K562 (cell line): ENCODE data around the gene MYH9. TPM values are rescaled to one million over a fixed set of nuclear protein-coding genes. Genes with fewer than 3 reads are reported as not detected.

Source experiments
- ATAC-seq: fragments of 200-7000 bp; cut with Tn5 transposase; 3 replicates; pipeline ENCODE4 v1.9.1; 2020; ENCODE audit warnings: moderate library complexity
- BruUV-seq: library from RNA; stranded (reverse); fragments of 400-500 nt; replicated peaks from 2 replicates; lab custom pipeline; 2021; lab: Mats Ljungman, UMichigan
- CTCF ChIA-PET: fragments of 300-600 bp; formaldehyde crosslinking; extraction: SDS; loops from one replicate; lab custom pipeline; 2021; ENCODE audit warnings: low intra/inter-chr PET ratio; lab: Yijun Ruan, JAX
- POLR2A ChIA-PET: fragments of 300-600, 350-650 bp; sonication (Branson Sonifier 250); formaldehyde crosslinking; extraction: SDS; loops from one replicate; lab custom pipeline; 2021; ENCODE audit warnings: antibody characterized with exemption, inconsistent platforms; lab: Yijun Ruan, JAX
- DNase-seq, 4 experiments: peaks; one replicate each; pipeline versions ENCODE4 v3.0.0 to v3.0.0-alpha.2; 2011 to 2018; ENCODE audit warnings: low spot score in 3 of 4, mixed read lengths in 3 of 4; ENCODE audit errors: extremely low read depth in 1 of 4
- FAIRE-seq: peaks from 2 replicates; lab custom pipeline; 2011; peaks lifted over from hg19 to GRCh38; lab: Jason Lieb, UNC
- H2AFZ ChIP-seq: 2 replicates; pipeline ENCODE4 v1.6.0; 2011; ENCODE audit warnings: low read depth, low read length, control low read depth, inconsistent platforms
- H3K27ac ChIP-seq: fragments of 200-600 bp; 3 replicates; pipeline ENCODE4 v1.8.0; 2011; ENCODE audit warnings: low read depth, mild to moderate bottlenecking, control low read depth, inconsistent platforms, low read length, moderate library complexity, mixed read lengths; ENCODE audit errors: extremely low read depth
- H3K27me3 ChIP-seq, 2 experiments: fragments of 300-600 bp in 1 of 2; 2 replicates in 1 of 2; 3 replicates in 1 of 2; pipeline versions ENCODE4 v1.6.0 to v1.8.0; 2011; ENCODE audit warnings: inconsistent platforms in 2 of 2, low read length in 2 of 2, mild to moderate bottlenecking in 1 of 2, mixed read lengths in 1 of 2, moderate library complexity in 1 of 2; ENCODE audit not compliant: control insufficient read depth in 2 of 2, insufficient read depth in 2 of 2
- H3K36me3 ChIP-seq: fragments of 300-600 bp; 3 replicates; pipeline ENCODE4 v1.8.0; 2011; ENCODE audit warnings: mild to moderate bottlenecking, low read length, inconsistent platforms; ENCODE audit not compliant: control insufficient read depth, insufficient read depth
- H3K4me1 ChIP-seq, 2 experiments: fragments of 200-600 bp in 1 of 2; replicated peaks in 1 of 2; 2 replicates in 1 of 2; 3 replicates in 1 of 2; pipeline versions ENCODE4 v1.5.1 to v1.8.0; 2011; ENCODE audit warnings: inconsistent platforms in 2 of 2, low read length in 2 of 2, mild to moderate bottlenecking in 1 of 2, mixed read lengths in 1 of 2, moderate library complexity in 1 of 2; ENCODE audit not compliant: control insufficient read depth in 2 of 2, insufficient read depth in 2 of 2
- H3K4me2 ChIP-seq: 2 replicates; pipeline ENCODE4 v1.6.1; 2011; ENCODE audit warnings: low read length, control low read depth, inconsistent platforms, mixed read lengths; ENCODE audit not compliant: insufficient read depth
- H3K4me3 ChIP-seq: fragments of 200-600 bp; sonication (generic), shearing (Covaris generic); 2 replicates; pipeline ENCODE4 v1.5.1; 2016; ENCODE audit warnings: control low read depth, inconsistent platforms
- H3K79me2 ChIP-seq: fragments of 200-600 bp; 3 replicates; pipeline ENCODE4 v1.8.0; 2011; ENCODE audit warnings: low read length, inconsistent platforms; ENCODE audit not compliant: control insufficient read depth, insufficient read depth
- H3K9ac ChIP-seq, 2 experiments: 2 replicates each; pipeline versions ENCODE4 v1.6.0 to v1.6.1; 2011; ENCODE audit warnings: low read depth in 2 of 2, low read length in 2 of 2, control low read depth in 1 of 2, inconsistent platforms in 1 of 2, mild to moderate bottlenecking in 1 of 2, mixed read lengths in 1 of 2; ENCODE audit not compliant: insufficient read depth in 1 of 2
- H3K9me1 ChIP-seq: one replicate; pipeline ENCODE4 v1.6.0; 2011; ENCODE audit warnings: inconsistent platforms, mild to moderate bottlenecking, low read length, moderate library complexity; ENCODE audit not compliant: control insufficient read depth, insufficient read depth
- H3K9me3 ChIP-seq: replicated peaks from 2 replicates; pipeline ENCODE4 v1.5.1; 2011; ENCODE audit warnings: low read depth, low read length, inconsistent platforms; ENCODE audit not compliant: control insufficient read depth, insufficient read depth
- H4K20me1 ChIP-seq: replicated peaks from 2 replicates; pipeline ENCODE4 v1.6.1; 2011; ENCODE audit warnings: low read length, inconsistent platforms, mixed read lengths; ENCODE audit not compliant: control insufficient read depth, insufficient read depth
- SIX5 ChIP-seq, 2 experiments: IDR thresholded peaks; 2 replicates each; pipeline ENCODE4 v1.6.1; 2011; ENCODE audit warnings: low read length in 2 of 2, borderline replicate concordance in 1 of 2, low read depth in 1 of 2, mild to moderate bottlenecking in 1 of 2, moderate library complexity in 1 of 2; ENCODE audit not compliant: insufficient read depth in 1 of 2
- ZNF263 ChIP-seq: sonication (generic); formaldehyde crosslinking; IDR thresholded peaks from 2 replicates; pipeline ENCODE4 v1.8.0; 2022; ENCODE audit warnings: mild to moderate bottlenecking, missing genetic modification reagents, borderline replicate concordance
- ZNF408 ChIP-seq: fragments of 250-450 bp; sonication (Bioruptor Pico); IDR thresholded peaks from 2 replicates; pipeline ENCODE4 v1.4.0; 2020; ENCODE audit warnings: low read depth, mild to moderate bottlenecking, moderate library complexity
- ZNF707 ChIP-seq: fragments of 250-450 bp; sonication (Bioruptor Pico); conservative IDR thresholded peaks from 2 replicates; pipeline ENCODE4 v1.8.0; 2022; ENCODE audit warnings: inconsistent platforms, mild to moderate bottlenecking, moderate library complexity
- WGBS: fragments of 100-300 bp; shearing (Covaris generic); methylation state at CpG from one replicate; pipeline ENCODE4 v1.1.6; 2016; ENCODE audit warnings: low coverage, mixed read lengths; ENCODE audit not compliant: insufficient coverage; ENCODE audit errors: missing lambda C conversion rate; 5-methylcytosine and 5-hydroxymethylcytosine counted together
- in situ Hi-C: fragments of 300-500 bp; cut with MboI; formaldehyde crosslinking; loops from 4 replicates; pipeline ENCODE4 v1.15.0; 2018; ENCODE audit warnings: inconsistent platforms, mixed read lengths
- intact Hi-C: fragments of 100-400 bp; cut with micrococcal nuclease; formaldehyde crosslinking; loops from 2 replicates; pipeline ENCODE4 v1.14.2; 2022
- polyA plus RNA-seq, 8 experiments: library from polyadenylated mRNA; depleted of rRNA in 4 of 8; stranded (reverse) in 5 of 8; unstranded in 3 of 8; fragments of >200 nt; fragmentation: Nextera tagmentation in 2 of 8; fragmentation: Illumina TruSeq in 1 of 8; extraction: Ambion mirVana in 2 of 8; extraction: Trizol in 1 of 8; gene quantifications; 2 replicates each; pipeline versions ENCODE4 v1.2.1 to v1.2.3, GENCODE V29; 2011 to 2014; ENCODE audit warnings: inconsistent platforms in 1 of 8, missing spikeins in 1 of 8
- total RNA-seq, 7 experiments: library from RNA; depleted of rRNA in 6 of 7; stranded (reverse); fragments of >200 nt in 6 of 7; fragmentation: Illumina TruSeq in 2 of 7; extraction: Trizol in 2 of 7; gene quantifications; 2 replicates each; pipeline versions ENCODE4 v1.2.1 to v1.2.3, GENCODE V29; 2011 to 2021; ENCODE audit warnings: low replicate concordance in 1 of 7

Gene MYH9
- total and polyA plus RNA-seq, 9 of the 15 experiments (the other 6 are each of a cell fraction or from before 2014, with no cell fraction given): 0.71 to 111 (median 24.6) TPM

DNA sequence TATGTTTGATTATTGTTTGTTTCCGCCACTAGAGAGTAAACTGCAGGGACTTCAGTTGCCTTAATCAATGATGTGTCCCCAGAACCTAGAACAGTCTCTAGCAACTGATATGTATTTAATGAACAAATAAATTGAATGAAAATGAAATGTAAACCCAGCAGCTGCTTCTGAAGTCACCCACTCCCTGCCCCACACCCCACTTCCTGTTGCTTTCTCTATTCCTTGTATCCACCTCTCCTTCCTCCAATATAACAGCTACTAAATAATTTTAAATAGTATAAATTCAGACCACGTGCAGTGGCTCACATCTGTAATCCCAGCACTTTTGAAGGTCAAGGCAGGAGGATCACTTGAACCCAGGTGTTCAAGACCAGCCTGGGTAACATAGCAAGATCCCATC lies 15.8 kb downstream of the MYH9 start:
- 94% methylated on average over 2 of the region's 2 CpGs for WGBS
- peaks cover 64% of the 10 kb centered on the region for H3K79me2 ChIP-seq
- H2AFZ ChIP-seq: no peak overlapping the region
- TF ChIP-seq SIX5 (IDR thresholded peaks at IDR 0.05; ENCODE audit: borderline replicate concordance in 1 of 2, insufficient read depth in 1 of 2, low read depth in 1 of 2, low read length in 2 of 2) (no peak), ZNF408 (CRISPR knock-in tag) (no peak), ZNF707 (peak; percentile 55; the same call in 1 of the 2 replicates), ZNF263 (CRISPR knock-in tag) (no peak)
- TF ChIP-seq, all 486 proteins: peak for 1
- Histone ChIP-seq H3K9me3 (no peaks in the 10 kb centered on the region), H3K4me1 (peaks cover 39 to 41% of the 10 kb centered on the region in 2 experiments), H3K27ac (no peak overlapping the region), H3K36me3 (peaks cover 7% of the 10 kb centered on the region; the same call in 2 of the 3 replicates), H3K9ac (no peak overlapping the region), H3K27me3 (no peaks in the 10 kb centered on the region), H3K4me3 (no peak overlapping the region), H4K20me1 (peaks cover 34% of the 10 kb centered on the region), H3K4me2 (no peak overlapping the region), H3K9me1 (peaks cover 3% of the 10 kb centered on the region)
- intact Hi-C loops: no loop called here
- FAIRE-seq (no peak), ATAC-seq (no peak), DNase-seq (no peak)
- ChIA-PET POLR2A (interaction anchor here (0.7 to 1.3 kb wide), 4 partner anchors 12 to 65 kb away, joined by 3 to 5 read pairs (median 4); no protein-coding TSS in a partner anchor), CTCF (no interaction called here)
- BruUV-seq: no TSS peak
- in situ Hi-C loops: no loop called here
